NCI-H146 treated with DMSO at 0.1 percent for 48 hours (cell line): ENCODE data around the gene AKIRIN2.
A peak's percentile ranks its signal among the peaks of the same experiment; 100 is the strongest.

Source experiments
- DNase-seq: peaks from one replicate; lab custom pipeline; 2025; ENCODE audit not compliant: unreplicated experiment; lab: John Stamatoyannopoulos, UW

The AKIRIN2 gene

DNA sequence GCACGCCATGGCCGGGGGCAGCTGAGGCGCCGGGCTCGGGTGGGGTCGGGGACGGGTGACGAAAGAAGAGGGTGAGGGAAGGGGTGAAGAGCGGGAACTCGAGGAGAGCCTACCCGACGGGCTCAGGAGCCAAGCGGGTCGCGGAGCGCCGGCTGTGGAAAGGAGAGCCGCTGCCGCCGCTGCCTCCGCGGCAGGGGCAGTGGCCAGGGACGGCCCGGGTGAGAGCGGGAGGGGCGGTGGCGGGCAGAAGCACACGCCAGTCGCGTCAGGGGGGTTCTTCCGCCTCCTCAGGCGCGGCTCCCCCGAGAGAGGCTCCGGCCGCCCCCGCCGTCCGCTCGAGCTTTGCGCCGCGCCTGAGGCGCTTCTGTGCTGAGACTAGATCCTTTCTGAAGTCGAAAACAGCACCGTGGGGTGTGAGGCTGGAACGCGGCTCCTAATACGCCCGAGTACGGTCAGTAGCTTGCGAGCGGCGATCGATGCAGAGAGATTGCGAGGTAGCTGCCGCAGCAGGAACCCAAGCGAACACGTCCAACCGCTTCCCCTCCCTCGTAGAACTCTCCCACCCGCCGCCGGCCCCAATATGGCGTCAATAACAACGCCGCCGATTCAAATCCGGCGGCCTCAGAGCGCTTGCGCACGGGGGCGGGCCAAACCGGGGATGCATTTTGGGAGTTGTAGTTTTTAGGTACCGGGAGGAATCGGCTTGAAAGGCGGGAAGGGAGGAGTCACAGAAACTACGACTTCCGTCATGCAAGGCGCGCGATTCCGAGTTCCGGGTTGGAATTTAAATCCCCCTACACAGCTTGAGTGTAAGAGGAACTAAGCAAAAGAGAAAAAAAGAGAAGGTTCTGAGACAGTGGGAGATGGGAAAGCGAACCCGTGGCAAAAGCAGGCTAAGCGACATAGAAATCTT, at the start of gene AKIRIN2:
Gene AKIRIN2, minus strand, starts transcription at position 558 of the 913 bp plus-strand sequence. Its CDS starts 549 bp downstream, at position 9.
- DNase-seq = peak; percentile 97

DNA sequence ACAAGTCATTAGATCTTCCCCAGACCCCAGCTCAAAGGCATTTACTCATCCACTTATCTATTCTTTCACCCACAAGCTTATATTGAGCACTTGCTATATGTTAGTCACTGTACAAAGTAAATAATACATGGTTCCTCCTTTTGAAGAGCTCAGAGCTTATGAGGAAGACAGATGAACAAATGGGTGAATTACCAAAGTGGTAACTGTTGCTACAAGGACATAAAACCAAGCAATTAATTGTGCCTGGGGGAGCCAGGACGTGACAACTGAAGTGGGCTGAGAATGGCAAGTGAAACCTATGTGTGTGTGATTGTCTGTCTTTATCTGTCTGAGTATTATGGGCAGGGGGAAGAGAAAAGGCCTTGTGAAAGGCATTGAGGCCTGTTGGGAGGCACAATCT, 45.6 kb upstream of the AKIRIN2 start:
- no peak for DNase-seq

DNA sequence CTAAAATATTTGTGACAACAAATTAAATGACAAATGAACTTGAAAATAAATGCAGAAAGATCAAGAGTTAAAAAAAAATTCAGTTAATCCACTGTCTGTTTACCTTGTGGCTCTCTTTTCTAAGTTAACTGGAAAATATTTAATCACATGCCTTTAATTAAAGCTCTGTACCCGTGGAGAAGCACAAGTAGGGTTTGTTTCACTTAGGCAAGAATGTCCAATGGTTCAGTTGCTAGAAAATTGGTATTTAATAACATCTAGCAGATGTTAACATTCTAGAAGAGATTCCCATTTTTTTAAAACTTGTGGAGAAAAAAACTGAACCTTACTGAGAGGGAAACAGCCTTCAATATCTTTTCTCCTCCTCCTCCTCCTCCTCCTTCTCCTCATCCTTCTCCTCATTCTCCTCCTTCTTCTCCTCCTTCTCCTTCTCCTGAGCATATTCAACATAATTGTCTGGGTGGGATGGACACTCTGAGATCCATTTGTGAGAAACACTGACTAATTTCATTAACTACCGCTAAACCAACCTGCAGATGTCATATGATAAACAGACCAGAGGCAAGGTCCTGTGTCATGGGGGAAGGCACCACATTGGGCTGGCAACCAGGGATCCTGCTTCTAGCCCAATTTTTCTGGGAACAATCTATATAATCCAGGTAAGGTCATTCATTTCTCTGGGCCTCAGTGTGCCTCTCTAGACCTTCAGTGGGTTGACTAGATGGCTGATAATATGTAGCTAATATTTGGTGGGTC, 44.1 kb upstream of the AKIRIN2 start:
- no peak for DNase-seq

DNA sequence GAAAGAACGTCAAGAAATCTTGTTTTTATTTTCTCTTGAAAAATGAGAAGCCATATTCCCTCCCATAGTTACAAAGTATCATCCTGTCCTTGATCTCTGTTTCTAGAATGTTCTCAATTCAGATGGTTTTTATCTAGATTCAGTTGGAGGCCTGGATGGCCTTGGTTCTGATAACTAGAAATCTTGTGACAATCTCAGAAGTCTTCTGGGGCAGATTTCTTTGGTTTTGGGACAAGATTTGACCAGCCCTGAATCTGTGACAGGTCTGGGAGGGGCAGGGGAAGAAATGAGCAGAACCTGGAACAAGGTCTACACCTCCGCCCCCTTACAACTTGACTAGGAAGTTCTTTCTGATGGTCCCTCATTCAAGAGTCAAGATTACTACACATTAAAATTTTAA, 41.4 kb upstream of the AKIRIN2 start:
- DNase-seq = no peak

DNA sequence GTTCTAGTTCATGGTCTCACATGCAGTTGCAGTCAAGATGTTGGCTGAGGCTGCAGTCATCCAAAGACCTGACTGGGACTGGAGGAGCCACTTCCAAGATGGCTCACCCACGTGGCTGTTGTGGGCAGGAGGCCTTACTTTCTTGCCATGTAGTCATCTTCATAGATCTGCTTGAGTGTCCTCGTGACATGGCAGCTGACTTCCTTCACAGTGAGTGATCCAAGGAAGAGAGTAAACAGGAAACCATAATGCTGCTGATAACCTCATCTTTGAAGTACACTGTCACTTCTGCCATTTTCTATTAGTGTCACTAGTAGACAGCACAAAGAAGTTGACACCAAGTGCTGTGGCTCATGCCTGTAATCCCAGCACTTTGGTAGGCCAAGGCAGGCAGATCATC, 40.1 kb upstream of the AKIRIN2 start:
- DNase-seq = peak; percentile 8

DNA sequence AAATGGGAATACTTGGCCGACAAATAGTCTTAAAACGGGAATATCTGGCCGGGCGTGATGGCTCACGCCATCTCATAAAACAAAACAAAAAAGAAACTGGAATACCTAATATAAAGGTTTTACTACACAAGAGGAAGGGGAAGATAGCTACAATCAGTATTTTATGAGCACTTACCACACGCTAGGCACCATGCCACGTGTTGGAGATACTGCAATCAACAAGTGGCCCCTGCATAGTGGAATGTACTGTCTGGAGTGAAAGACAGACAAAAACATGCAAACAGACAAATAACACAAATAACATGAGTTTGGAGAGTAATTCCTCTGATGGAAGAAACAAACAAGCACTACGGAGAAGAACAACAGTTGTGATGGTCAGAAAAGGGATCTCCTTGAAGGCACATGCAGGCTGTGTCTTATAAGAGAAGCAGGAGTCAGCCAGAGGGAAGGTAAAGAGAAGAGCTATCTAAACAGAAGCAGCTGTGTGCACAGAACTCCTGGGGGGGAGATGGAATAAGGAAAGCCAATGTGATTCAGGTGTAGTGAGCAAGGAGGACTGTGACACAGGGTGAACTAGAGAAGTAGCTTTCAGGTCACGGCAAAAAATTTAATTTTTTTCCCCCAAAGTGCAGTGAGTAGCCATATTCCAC, 39.1 kb upstream of the AKIRIN2 start:
- peak; percentile 60 for DNase-seq

DNA sequence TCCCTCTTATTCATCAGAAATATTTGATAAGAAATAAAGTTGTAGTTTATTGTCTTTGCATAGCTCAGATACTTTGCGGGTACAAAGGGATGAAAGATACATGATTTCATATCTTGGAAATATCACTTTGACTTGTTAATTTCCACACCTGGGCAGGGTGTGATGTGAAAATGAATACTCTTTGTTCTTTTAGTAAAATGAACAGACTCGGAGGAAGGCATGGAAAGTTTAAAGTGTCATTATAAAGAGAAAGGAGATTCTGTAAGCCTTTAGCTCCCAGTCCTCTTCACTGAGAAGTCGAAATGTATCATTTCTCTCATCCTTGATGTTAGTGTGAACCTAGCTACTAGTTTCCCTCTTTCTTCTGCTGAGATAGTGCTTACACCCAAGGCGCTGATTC, 36.7 kb upstream of the AKIRIN2 start:
- DNase-seq = no peak

DNA sequence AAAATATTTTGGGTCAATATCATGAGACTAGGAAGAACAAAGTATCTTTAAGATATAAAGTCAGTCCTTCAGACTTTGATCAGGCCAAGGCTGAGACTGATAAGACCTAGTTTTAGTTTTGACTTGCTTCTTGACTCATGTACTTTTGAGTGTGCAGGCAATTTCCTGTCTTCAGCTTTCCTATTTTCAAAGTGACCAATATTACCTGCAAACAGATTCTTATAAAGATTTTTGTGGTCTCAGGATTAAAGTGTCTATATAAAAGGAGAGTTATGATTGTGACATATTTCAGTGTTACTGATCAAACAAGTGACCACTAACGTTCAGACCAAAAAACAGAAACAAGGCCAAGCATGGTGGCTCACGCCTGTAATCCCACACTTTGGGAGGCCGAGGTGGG, 36.0 kb upstream of the AKIRIN2 start:
- DNase-seq = no peak

DNA sequence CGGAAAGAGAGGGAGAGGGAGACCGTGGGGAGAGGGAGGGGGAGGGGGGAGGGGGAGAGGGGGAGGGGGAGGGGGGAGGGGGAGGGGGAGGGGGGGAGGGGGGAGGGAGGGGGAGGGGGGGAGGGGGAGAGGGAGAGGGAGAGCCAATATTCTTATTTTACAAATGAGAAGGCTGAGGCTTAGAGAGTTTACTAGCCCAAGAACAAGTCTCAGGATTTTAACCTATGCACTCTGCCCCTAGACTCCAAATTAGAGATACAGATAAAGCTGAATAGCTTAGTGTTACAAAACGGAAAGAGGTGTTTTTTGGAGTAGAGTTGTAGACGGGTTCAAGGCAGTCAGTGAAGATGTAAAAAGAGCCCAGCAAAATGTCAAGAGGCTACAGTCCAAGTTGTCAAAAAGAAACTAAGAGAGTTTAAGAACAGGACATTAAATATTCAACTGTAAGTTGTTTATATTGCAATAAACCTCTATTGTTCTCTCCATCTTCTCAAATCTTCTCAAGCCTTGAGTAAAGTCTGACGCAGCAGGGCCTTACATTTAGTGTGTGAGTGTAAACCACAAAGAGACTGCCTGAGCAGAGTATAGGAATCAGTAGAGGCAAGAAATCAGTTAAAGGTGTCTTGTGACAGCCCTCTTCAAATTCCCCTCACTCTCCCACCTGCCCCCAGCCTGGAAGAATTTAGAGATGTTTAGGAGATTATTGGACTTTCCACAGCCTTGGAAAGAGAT, 34.9 kb upstream of the AKIRIN2 start:
- DNase-seq = no peak

DNA sequence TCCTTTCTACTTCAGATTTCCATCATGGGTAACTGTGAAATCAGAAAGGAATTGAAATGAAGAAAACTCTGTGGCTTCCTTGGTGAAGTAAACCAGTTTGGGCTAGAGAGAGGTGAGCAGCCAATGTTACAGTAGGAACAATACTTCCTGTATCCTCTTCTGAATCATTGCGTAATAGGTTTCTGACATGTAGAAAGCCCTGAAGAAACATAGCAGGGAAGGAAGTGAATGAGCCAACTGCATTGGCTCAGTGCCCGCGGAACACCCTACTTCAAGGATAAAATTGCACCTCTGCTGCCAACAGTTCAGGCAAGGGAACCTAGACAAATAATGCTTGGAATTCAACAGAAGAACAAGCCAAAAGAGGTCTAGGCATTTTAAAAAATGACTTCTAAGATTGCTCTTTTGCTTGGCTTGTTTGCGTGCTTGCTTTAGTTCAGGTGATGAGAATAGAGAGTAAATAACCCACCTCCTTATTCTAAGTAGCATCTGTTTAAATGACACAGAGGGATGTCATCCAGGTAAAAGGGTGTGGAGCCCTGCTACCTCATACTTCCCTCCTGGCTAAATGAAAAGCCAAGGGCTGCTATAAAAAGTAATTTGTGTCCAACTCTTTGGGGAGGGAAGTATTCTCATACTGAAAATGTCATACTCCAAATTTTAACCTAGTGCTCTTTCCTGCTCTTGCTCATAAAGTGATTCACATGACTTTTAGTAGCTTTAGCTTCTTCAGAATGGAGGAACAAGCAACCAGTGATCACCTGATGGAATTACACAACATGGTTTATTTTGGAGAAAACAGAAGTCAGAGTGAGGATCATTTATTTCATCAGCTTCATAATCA, 30.0 kb upstream of the AKIRIN2 start:
- no peak for DNase-seq

DNA sequence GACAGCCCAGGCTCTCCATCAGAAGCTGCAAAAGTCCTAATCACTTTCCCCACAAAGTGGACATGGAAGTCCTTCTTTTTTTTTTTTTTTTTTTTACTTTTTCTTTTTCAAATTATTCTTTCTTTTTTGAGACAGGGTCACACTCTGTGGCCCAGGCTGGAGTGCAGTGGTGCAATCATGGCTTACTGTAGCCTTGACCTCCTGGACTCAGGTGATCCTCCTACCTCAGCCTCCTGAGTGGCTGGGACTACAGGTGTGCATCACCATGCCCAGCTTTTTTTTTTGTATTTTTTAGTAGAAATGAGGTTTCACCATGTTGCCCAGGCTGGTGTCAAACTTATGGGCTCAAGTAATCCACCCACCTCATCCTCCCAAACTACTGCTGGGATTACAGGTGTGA, 29.0 kb upstream of the AKIRIN2 start:
- no peak for DNase-seq

DNA sequence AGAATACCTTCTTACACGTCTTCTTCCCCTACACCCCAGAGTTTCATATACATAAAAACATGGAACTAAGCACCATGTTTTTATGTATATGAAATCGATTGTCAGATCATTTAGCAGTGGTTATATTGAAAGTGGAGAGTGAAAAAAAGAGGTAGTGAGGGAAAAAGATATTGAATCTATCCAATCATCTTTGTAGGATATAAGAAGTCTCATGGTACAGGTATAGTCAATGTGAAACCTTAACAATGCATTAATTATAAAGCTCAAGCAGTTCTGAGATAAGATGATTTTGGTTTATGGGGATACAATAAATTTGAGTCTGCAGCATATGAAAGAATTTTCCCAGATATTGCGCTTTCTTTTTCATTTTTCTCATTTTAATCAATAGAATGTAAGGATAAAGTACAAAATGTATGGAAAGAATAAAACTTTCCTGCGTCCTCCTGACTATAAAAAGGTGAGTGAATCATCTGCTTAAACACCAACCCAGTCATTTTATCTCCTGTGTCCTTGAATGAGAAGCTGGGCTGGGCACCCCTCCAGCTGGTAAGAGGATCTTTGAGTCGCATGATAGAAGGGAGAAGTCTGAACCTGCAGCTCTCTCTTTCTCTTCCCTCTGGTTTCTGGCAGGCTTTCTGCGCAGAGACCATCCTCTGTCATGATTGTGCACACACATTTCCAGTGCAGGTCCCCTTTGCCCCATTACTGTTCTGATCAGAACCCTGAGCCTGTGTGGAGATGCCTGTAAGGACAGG, 28.1 kb upstream of the AKIRIN2 start:
- no peak for DNase-seq

DNA sequence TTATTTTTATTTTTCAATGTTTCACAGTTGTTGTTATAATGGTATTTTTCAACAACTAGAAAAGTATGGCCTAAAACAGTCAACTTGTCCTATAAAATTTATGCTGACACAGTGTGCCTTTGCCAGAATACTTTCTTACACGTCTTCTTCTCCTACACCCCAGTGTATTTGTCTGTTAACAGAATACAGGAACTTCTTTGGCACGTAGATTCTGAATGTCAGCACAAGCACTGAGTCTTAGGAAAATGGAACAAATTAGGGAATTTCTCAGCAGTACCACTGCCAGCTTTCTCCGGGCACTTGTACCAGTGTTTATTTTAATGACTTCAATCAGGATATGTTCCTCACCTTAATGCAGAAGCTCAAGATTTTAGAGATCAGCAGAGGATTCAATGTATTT, 26.7 kb upstream of the AKIRIN2 start:
- DNase-seq = no peak

DNA sequence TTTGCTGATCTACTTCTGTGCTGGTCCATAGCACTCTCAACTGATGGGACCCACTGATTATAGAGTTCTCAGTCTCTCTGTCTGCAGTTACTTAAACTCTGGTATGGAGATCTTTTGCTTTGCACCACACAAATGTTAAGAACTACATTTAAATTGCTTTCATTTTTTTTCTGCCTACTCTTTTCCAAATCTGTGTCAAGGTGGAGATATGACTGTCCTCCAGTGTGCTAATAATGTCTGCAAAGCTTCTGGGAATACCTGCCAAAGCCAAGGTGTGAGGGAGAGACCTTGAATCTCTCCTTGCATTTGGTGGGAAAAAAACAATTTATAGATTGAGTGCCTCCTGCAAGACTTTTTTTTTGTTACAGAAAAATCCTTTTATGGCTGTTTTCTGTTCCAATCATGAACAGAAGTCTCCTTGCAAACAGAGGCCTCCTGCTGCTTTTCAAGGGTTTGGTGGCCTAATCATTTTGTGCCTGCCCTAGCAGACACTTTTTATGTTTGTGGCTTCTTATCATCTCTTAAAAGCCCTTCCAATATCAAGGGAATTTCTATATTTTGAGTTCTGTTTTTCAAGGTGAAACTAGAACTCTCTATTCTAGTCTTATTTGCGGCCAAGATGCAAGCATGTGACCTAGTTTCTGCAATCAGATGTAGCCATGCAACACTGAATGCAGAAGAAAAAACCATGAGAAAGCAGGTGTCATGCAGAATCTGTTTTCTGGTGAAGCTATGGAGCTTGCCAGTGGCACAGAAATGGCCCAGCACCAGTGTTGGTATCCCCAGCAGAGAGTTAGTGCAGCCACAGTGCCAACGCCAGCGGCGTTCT, 23.2 kb upstream of the AKIRIN2 start:
- DNase-seq = no peak

DNA sequence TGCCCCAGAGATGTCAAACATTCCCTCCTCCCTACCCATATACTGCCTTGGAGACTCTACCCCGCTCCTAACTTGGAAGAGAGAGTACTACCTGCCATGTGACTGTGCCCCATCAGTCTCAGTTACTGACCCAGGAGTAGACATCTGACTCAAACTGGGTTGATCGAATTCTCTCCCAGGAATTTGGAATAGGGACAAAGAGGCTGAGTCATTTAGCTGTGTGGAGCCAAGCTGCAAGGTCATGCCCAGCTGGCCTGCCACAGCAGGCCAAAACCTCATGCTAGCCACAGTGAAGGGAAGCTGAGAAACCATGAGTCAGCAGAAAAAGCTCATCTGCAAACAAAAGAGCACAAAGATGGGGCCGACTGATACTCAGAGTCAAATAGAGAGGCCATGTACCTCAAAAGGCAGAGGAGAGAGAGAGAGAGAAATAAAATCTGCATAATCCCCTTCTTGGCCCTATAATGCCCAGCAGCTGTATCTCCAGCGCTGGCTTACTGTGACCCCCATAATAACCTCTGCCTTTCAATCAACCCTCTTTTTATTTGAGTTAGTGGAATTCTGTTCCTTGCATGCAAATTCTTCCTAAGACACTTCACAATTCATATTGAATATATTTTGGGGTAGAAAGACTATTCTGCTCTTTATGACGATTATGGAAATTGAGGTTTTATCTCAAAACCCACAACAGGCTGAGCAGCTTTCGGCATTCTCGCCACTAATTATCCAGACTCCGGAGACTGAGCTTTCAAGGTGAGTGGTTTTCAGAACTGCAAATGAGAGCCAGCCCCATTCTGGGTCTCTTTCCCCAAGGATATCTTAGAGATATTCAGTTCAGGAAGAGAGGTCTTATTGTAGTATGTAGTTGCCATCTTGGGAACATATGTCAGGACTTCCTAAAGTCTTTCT, 21.4 kb upstream of the AKIRIN2 start:
- no peak for DNase-seq

DNA sequence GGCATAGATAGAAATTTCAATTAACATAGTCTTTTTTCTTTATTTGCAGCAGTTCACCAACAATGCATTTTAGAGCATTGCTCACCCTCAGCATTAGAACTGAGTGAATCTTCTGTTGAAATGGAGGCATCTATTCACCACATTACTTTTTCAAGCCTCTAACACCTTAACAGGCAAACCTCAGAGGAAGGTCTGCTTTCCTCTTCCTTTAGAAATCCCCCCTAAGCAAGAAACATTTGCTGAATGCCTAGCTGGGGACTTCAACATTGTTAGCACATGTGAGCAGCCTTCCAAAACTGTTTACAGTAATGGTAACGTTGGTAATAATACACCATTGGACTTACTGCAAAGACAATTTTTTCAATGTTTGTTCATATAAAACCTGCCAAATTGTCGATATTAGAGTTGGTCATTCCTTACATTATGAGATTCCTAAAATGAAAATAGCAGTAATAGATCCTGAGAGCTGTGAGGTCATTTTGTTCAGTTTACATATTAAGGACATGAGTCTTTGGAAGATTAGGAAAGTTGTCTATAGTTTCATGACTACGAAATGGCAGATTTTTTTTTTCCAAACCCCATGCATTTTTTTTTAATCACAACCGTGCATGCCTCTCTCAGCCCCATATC, 20.6 kb upstream of the AKIRIN2 start:
- no peak for DNase-seq

DNA sequence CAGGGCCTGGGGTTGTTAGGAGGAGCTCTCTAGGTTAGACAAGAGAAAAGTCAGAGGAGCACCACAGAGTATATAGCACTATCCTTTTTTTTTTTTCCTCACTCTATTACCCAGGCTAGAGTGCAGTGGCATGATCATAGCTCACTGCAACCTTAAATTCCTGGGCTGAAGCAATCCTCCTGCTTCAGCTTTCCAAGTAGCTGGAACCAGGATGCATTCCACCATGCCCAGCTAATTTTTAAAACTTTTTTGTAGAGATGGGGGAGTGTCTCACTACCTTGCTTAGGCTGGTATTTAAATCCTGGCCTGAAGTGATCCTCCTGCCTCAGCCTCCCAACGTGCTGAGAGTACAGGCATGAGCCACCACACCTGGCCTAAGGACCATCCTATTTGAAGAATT, 19.3 kb upstream of the AKIRIN2 start:
- no peak for DNase-seq
